Lung microvascular endothelial cell (primary cell): Measurements from ENCODE around the gene STAT5A. TPM values are rescaled to one million over a fixed set of nuclear protein-coding genes. Genes with fewer than 3 reads are reported as not detected.

Source experiments
- total RNA-seq: library from RNA; depleted of rRNA; stranded (reverse); fragments of >200 nt; gene quantifications from 2 replicates; pipeline ENCODE4 v1.2.1, GENCODE V29; 2014

The STAT5A gene
- total RNA-seq, 1 donor from 2014 or later = 44.2 TPM

Other genes with a start within 250 kb of the STAT5A start
- 0.20 and 0.22 TPM in 2 replicates for gene C17orf113, start 237.9 kb upstream of the STAT5A start, total RNA-seq
- not detected in 2 replicates for gene ZNF385C, start 190.0 kb upstream of the STAT5A start, total RNA-seq
- 2.0 and 3.3 TPM in 2 replicates for gene DHX58, start 175.8 kb upstream of the STAT5A start, total RNA-seq
- 3.3 and 6.7 TPM in 2 replicates for gene KAT2A, start 167.1 kb upstream of the STAT5A start, total RNA-seq
- not detected in 2 replicates for gene HSPB9, start 165.7 kb upstream of the STAT5A start, total RNA-seq
- gene RAB5C, start 133.5 kb upstream of the STAT5A start, total RNA-seq = 71.7 and 72.8 TPM in 2 replicates
- under 0.01 TPM in 2 replicates for gene KCNH4, start 107.4 kb upstream of the STAT5A start, total RNA-seq
- gene HCRT, start 103.0 kb upstream of the STAT5A start, total RNA-seq = not detected in 2 replicates
- 11.3 and 22.8 TPM in 2 replicates for gene GHDC, start 94.0 kb upstream of the STAT5A start, total RNA-seq
- gene STAT5B, start 12.1 kb upstream of the STAT5A start, total RNA-seq = 22.2 and 29.8 TPM in 2 replicates
- 61.5 and 80.0 TPM in 2 replicates for gene STAT3, start 99.9 kb downstream of the STAT5A start, total RNA-seq
- 342 and 371 TPM in 2 replicates for gene CAVIN1, start 134.8 kb downstream of the STAT5A start, total RNA-seq
- gene ATP6V0A1, start 170.4 kb downstream of the STAT5A start, total RNA-seq = 16.6 and 22.0 TPM in 2 replicates
- 20.7 and 36.3 TPM in 2 replicates for gene NAGLU, start 247.7 kb downstream of the STAT5A start, total RNA-seq